H1 (cell line): ENCODE data around the gene CEP350.

Experiments used
- CTCF ChIP-seq, 3 experiments: IDR thresholded peaks; 1 replicate in 2 of 3; 2 replicates in 1 of 3; pipeline versions ENCODE4 v1.5.1 to v1.6.1; 2011; ENCODE audit warnings: low read length in 3 of 3, mild to moderate bottlenecking in 3 of 3, inconsistent platforms in 2 of 3, low read depth in 1 of 3, moderate library complexity in 1 of 3; ENCODE audit not compliant: insufficient read depth in 1 of 3; ENCODE audit errors: control extremely low read depth in 1 of 3
- USF2 ChIP-seq: IDR thresholded peaks from 2 replicates; pipeline ENCODE4 v1.6.1; 2011; ENCODE audit warnings: low read length, improper control_type of control experiment

DNA sequence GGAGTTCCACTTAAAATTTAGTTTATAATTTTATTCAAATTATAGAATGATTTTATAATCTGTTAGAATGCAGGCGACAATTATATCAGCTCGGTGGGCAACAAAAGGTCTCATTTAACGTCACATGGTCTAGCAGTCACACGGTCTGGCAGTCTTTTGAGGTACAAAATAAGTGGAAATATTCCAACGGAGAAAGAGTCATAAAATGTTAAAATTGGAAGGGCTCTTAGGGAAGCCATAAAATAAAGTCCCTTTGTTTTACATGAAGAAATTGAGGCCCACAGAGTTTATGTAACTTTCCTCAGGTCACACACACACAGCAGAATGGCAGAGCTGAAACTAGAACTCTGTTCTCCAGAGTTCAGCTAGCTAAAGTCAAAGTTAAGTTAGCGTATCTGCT is 115.7 kb downstream of the CEP350 start:
- TF ChIP-seq USF2 (no peak), CTCF (IDR thresholded peaks at IDR 0.05; ENCODE audit: control extremely low read depth in 1 of 3, insufficient read depth in 1 of 3, low read depth in 1 of 3, low read length in 3 of 3) (no peak)
